ENCODE measurements around the gene TBC1D22A. TPM values are rescaled to one million over a fixed set of nuclear protein-coding genes. Genes with fewer than 3 reads are reported as not detected.

TBC1D22A gene
- total RNA-seq, 6 experiments from 2014 or later = 20.4 to 24.1 (median 22.2) TPM

GRCh38 chr22:46876357-46876934 lies 114.0 kb downstream of the TBC1D22A start:
- peaks cover 15% of the 10 kb centered on the region for H3K36me3 Mint-ChIP-seq (ENCODE audit: low read depth)
- no peak for TF ChIP-seq CTCF (IDR thresholded peaks at IDR 0.05)
- no peaks in the 10 kb centered on the region; the same call in 1 of the 2 replicates for H3K27me3 Mint-ChIP-seq (ENCODE audit: insufficient read depth)
- H3K4me1 Mint-ChIP-seq (ENCODE audit: low read depth) = peaks cover 4% of the 10 kb centered on the region
- H3K9me3 Mint-ChIP-seq = peaks cover 5% of the 10 kb centered on the region; the same call in 1 of the 2 replicates
- H3K4me3 Mint-ChIP-seq = no peak overlapping the region
- DNase-seq = no peak
- H3K27ac Mint-ChIP-seq = no peak overlapping the region

GRCh38 chr22:46878191-46878948 lies 115.9 kb downstream of the TBC1D22A start:
- Mint-ChIP-seq H3K4me3 (no peak overlapping the region), H3K27ac (no peak overlapping the region), H3K9me3 (no peaks in the 10 kb centered on the region), H3K27me3 (ENCODE audit: insufficient read depth) (no peaks in the 10 kb centered on the region; the same call in 1 of the 2 replicates), H3K4me1 (ENCODE audit: low read depth) (peaks cover 8% of the 10 kb centered on the region), H3K36me3 (ENCODE audit: low read depth) (no peaks in the 10 kb centered on the region)
- no peak for TF ChIP-seq CTCF (IDR thresholded peaks at IDR 0.05)
- DNase-seq = no peak

GRCh38 chr22:46879083-46879482 lies 116.6 kb downstream of the TBC1D22A start:
- H3K27me3 Mint-ChIP-seq (ENCODE audit: insufficient read depth) = no peaks in the 10 kb centered on the region; the same call in 1 of the 2 replicates
- no peaks in the 10 kb centered on the region for H3K9me3 Mint-ChIP-seq
- DNase-seq = no peak
- H3K4me1 Mint-ChIP-seq (ENCODE audit: low read depth) = peaks cover 8% of the 10 kb centered on the region
- H3K36me3 Mint-ChIP-seq (ENCODE audit: low read depth) = no peaks in the 10 kb centered on the region
- H3K27ac Mint-ChIP-seq = no peak overlapping the region
- no peak overlapping the region for H3K4me3 Mint-ChIP-seq
- TF ChIP-seq CTCF (IDR thresholded peaks at IDR 0.05) = no peak

GRCh38 chr22:46881373-46882118 lies 119.1 kb downstream of the TBC1D22A start:
- H3K27me3 Mint-ChIP-seq (ENCODE audit: insufficient read depth) = peaks cover 4% of the 10 kb centered on the region
- no peak for TF ChIP-seq CTCF (IDR thresholded peaks at IDR 0.05)
- no peak overlapping the region for H3K27ac Mint-ChIP-seq
- peaks cover 8% of the 10 kb centered on the region for H3K4me1 Mint-ChIP-seq (ENCODE audit: low read depth)
- no peaks in the 10 kb centered on the region for H3K9me3 Mint-ChIP-seq
- H3K4me3 Mint-ChIP-seq = no peak overlapping the region
- peak; percentile 43 for DNase-seq
- H3K36me3 Mint-ChIP-seq (ENCODE audit: low read depth) = no peaks in the 10 kb centered on the region

GRCh38 chr22:46883092-46883910 lies 120.9 kb downstream of the TBC1D22A start:
- DNase-seq = no peak

More at GRCh38 chr22:46883092-46883910, 120.9 kb downstream of the TBC1D22A start:
- H3K4me3 Mint-ChIP-seq = no peak overlapping the region
- no peaks in the 10 kb centered on the region for H3K36me3 Mint-ChIP-seq (ENCODE audit: low read depth)
- TF ChIP-seq CTCF (IDR thresholded peaks at IDR 0.05) = no peak
- peaks cover 8% of the 10 kb centered on the region for H3K4me1 Mint-ChIP-seq (ENCODE audit: low read depth)
- H3K27me3 Mint-ChIP-seq (ENCODE audit: insufficient read depth) = peaks cover 4% of the 10 kb centered on the region
- no peak overlapping the region for H3K27ac Mint-ChIP-seq
- no peaks in the 10 kb centered on the region for H3K9me3 Mint-ChIP-seq

Data from HFFc6 (cell line).